GM12878 (cell line): ENCODE data around the gene RAD51B. TPM values are rescaled to one million over a fixed set of nuclear protein-coding genes. Genes with fewer than 3 reads are reported as not detected.

Experiments
- ATAC-seq: fragments of 200-7000 bp; cut with Tn5 transposase; 3 replicates; pipeline ENCODE4 v1.9.1; 2020; ENCODE audit warnings: mild to moderate bottlenecking, moderate library complexity
- BruUV-seq: library from RNA; stranded (reverse); fragments of 400-500 nt; replicated peaks from 2 replicates; lab custom pipeline; 2021; lab: Mats Ljungman, UMichigan
- CTCF ChIA-PET: fragments of 300-600 bp; sonication (Branson Sonifier 250); formaldehyde crosslinking; extraction: SDS; loops from one replicate; lab custom pipeline; 2021; ENCODE audit warnings: inconsistent platforms; lab: Yijun Ruan, JAX
- POLR2A ChIA-PET: fragments of 350-600 bp; formaldehyde crosslinking; extraction: SDS; loops from one replicate; lab custom pipeline; 2021; ENCODE audit warnings: inconsistent platforms; lab: Charles Lee
- RAD21 ChIA-PET: fragments of 300-600 bp; sonication (Branson Sonifier 250); formaldehyde crosslinking; loops from one replicate; lab custom pipeline; 2023; ENCODE audit warnings: antibody characterized with exemption; ENCODE audit not compliant: unreplicated experiment; lab: Charles Lee
- SMC1A ChIA-PET: fragments of 300-600 bp; sonication (Branson Sonifier 250); formaldehyde crosslinking; loops from one replicate; lab custom pipeline; 2023; ENCODE audit not compliant: unreplicated experiment, uncharacterized antibody; lab: Charles Lee
- DNase-seq: peaks from one replicate; pipeline ENCODE4 v3.0.0-alpha.2; 2011; ENCODE audit warnings: low read depth, low spot score
- FAIRE-seq: peaks from 3 replicates; lab custom pipeline; 2011; peaks lifted over from hg19 to GRCh38; lab: Jason Lieb, UNC
- H2AFZ ChIP-seq: 2 replicates; pipeline ENCODE4 v1.6.0; 2011; ENCODE audit warnings: low read depth, low read length, control low read depth; ENCODE audit not compliant: control insufficient read depth
- H3K27ac ChIP-seq: 2 replicates; pipeline ENCODE4 v1.5.1; 2011; ENCODE audit warnings: control low read depth; ENCODE audit not compliant: control insufficient read depth, insufficient read depth
- H3K27me3 ChIP-seq, 2 experiments: replicated peaks in 1 of 2; 2 replicates each; pipeline versions ENCODE4 v1.6.0 to v1.6.1; 2011; ENCODE audit warnings: low read length in 1 of 2; ENCODE audit not compliant: control insufficient read depth in 2 of 2, insufficient read depth in 2 of 2
- H3K36me3 ChIP-seq, 2 experiments: 2 replicates each; pipeline ENCODE4 v1.5.1; 2011; ENCODE audit warnings: low read length in 1 of 2; ENCODE audit not compliant: control insufficient read depth in 2 of 2, insufficient read depth in 2 of 2
- H3K4me1 ChIP-seq: 2 replicates; pipeline ENCODE4 v1.6.1; 2011; ENCODE audit warnings: mild to moderate bottlenecking, low read length, moderate library complexity, mixed read lengths; ENCODE audit not compliant: control insufficient read depth, insufficient read depth
- H3K4me2 ChIP-seq: 2 replicates; pipeline ENCODE4 v1.6.0; 2011; ENCODE audit warnings: control low read depth; ENCODE audit not compliant: control insufficient read depth, insufficient read depth
- H3K4me3 ChIP-seq: fragments of 200-600 bp; sonication (generic); 2 replicates; pipeline ENCODE4 v1.5.1; 2016
- H3K79me2 ChIP-seq: 2 replicates; pipeline ENCODE4 v1.6.0; 2011; ENCODE audit warnings: low read length; ENCODE audit not compliant: control insufficient read depth, insufficient read depth
- H3K9ac ChIP-seq: 2 replicates; pipeline ENCODE4 v1.8.0; 2011; ENCODE audit warnings: low read length, control low read depth, mixed read lengths; ENCODE audit not compliant: control insufficient read depth, insufficient read depth
- H3K9me3 ChIP-seq: replicated peaks from 3 replicates; pipeline ENCODE4 v1.5.1; 2011; ENCODE audit warnings: mild to moderate bottlenecking, low read length; ENCODE audit not compliant: control insufficient read depth, insufficient read depth
- H4K20me1 ChIP-seq: 2 replicates; pipeline ENCODE4 v1.6.0; 2011; ENCODE audit not compliant: control insufficient read depth, insufficient read depth
- CREM ChIP-seq: IDR thresholded peaks from 2 replicates; pipeline ENCODE4 v1.6.1; 2014; ENCODE audit warnings: antibody characterized with exemption, low read depth
- E4F1 ChIP-seq: fragments of 450-650 bp; IDR thresholded peaks from 2 replicates; pipeline ENCODE4 v1.6.1; 2018; ENCODE audit warnings: borderline replicate concordance, mild to moderate bottlenecking; ENCODE audit not compliant: partially characterized antibody
- FOXK2 ChIP-seq: fragments of 450-650 bp; IDR thresholded peaks from 2 replicates; pipeline ENCODE4 v1.6.1; 2017; ENCODE audit warnings: mild to moderate bottlenecking, moderate library complexity
- HCFC1 ChIP-seq: fragments of 150-350 bp; IDR thresholded peaks from 2 replicates; pipeline ENCODE4 v1.6.1; 2014; ENCODE audit warnings: low read length
- NRF1 ChIP-seq: conservative IDR thresholded peaks from 2 replicates; pipeline ENCODE4 v1.6.1; 2011; ENCODE audit warnings: mild to moderate bottlenecking, low read depth, low read length, improper control_type of control experiment
- POU2F2 ChIP-seq: IDR thresholded peaks from 3 replicates; pipeline ENCODE4 v1.6.1; 2011; ENCODE audit warnings: low read depth, mild to moderate bottlenecking, low read length, borderline replicate concordance
- RCOR1 ChIP-seq: conservative IDR thresholded peaks from 2 replicates; pipeline ENCODE4 v1.6.1; 2012; ENCODE audit warnings: low read depth, low read length, improper control_type of control experiment
- RUNX3 ChIP-seq: IDR thresholded peaks from 2 replicates; pipeline ENCODE4 v1.6.1; 2012; ENCODE audit warnings: low read length, inconsistent platforms
- SUZ12 ChIP-seq: fragments of 200-600 bp; sonication (generic); IDR thresholded peaks from one replicate; pipeline ENCODE4 v1.6.1; 2018; ENCODE audit warnings: antibody characterized with exemption, mild to moderate bottlenecking; ENCODE audit not compliant: unreplicated experiment
- TCF3 ChIP-seq: IDR thresholded peaks from 2 replicates; pipeline ENCODE4 v1.6.1; 2012; ENCODE audit warnings: low read depth, mild to moderate bottlenecking, low read length, borderline replicate concordance; ENCODE audit not compliant: insufficient read depth
- YBX1 ChIP-seq: fragments of 450-650 bp; IDR thresholded peaks from 2 replicates; pipeline ENCODE4 v1.6.1; 2016; ENCODE audit warnings: antibody characterized with exemption
- ZBED1 ChIP-seq: IDR thresholded peaks from 2 replicates; pipeline ENCODE4 v1.6.1; 2016; ENCODE audit warnings: borderline replicate concordance
- WGBS: methylation state at CpG from one replicate; pipeline ENCODE4 v1.1.6; 2016; ENCODE audit warnings: low lambda C conversion rate; ENCODE audit not compliant: insufficient replicate concordance, insufficient coverage; ENCODE audit errors: missing lambda C conversion rate; 5-methylcytosine and 5-hydroxymethylcytosine counted together
- in situ Hi-C: fragments of 300-500 bp; cut with MboI; formaldehyde crosslinking; loops from 9 replicates; pipeline ENCODE4 v1.14.3; 2018; ENCODE audit warnings: mixed read lengths
- intact Hi-C: fragments of 100-400 bp; cut with micrococcal nuclease; formaldehyde crosslinking; loops from one replicate; pipeline ENCODE4 v1.14.2; 2022; ENCODE audit not compliant: unreplicated experiment
- polyA plus RNA-seq, 11 experiments: library from polyadenylated mRNA; depleted of rRNA in 4 of 11; unstranded in 6 of 11; stranded (reverse) in 5 of 11; fragments of >200 nt; fragmentation: Nextera tagmentation in 4 of 11; fragmentation: Illumina TruSeq in 1 of 11; extraction: Ambion mirVana in 4 of 11; extraction: Trizol in 1 of 11; gene quantifications; 1 replicate in 1 of 11; 2 replicates in 10 of 11; pipeline versions ENCODE4 v1.2.1 to v1.2.3, GENCODE V29; 2011 to 2016; ENCODE audit warnings: inconsistent platforms in 2 of 11, missing spikeins in 2 of 11, low read depth in 1 of 11
- total RNA-seq, 4 experiments: library from RNA; depleted of rRNA in 3 of 4; stranded (reverse); fragments of >200 nt in 3 of 4; fragmentation: Illumina TruSeq in 1 of 4; extraction: Trizol in 1 of 4; gene quantifications; 2 replicates each; pipeline versions ENCODE4 v1.2.1 to v1.2.3, GENCODE V29; 2013 to 2021
- TF ChIP-seq, protein P1 (sequence below): fragments of 150-350 bp; IDR thresholded peaks from 2 replicates; pipeline ENCODE4 v1.6.1; 2014; ENCODE audit warnings: mild to moderate bottlenecking, low read depth, low read length
- TF ChIP-seq, protein P2 (sequence below): IDR thresholded peaks from 2 replicates; pipeline ENCODE4 v1.6.1; 2012; ENCODE audit warnings: improper control_type of control experiment, low read depth, low read length; ENCODE audit not compliant: insufficient replicate concordance

RAD51B gene
- total and polyA plus RNA-seq, 10 of the 15 experiments (the other 5 are each of a cell fraction or from before 2014, with no cell fraction given): 9.8 to 26.8 (median 21.3) TPM

GRCh38 chr14:68516342-68516741, 696.8 kb downstream of the RAD51B start (continued):
- TF ChIP-seq HCFC1 (no peak), POU2F2 (no peak), YBX1 (no peak), TCF3 (no peak), FOXK2 (no peak), E4F1 (no peak), RCOR1 (no peak)

GRCh38 chr14:68518166-68518565, 698.6 kb downstream of the RAD51B start:
- H3K4me1 ChIP-seq: peaks cover 27% of the 10 kb centered on the region
- H3K4me3 ChIP-seq: no peak overlapping the region
- ChIA-PET RAD21 (interaction anchor here (0.6 to 1.4 kb wide), 5 partner anchors 11 to 275 kb away, joined by 3 to 5 read pairs (median 3); partner anchors contain the start of gene ZFP36L1), SMC1A (interaction anchor here (0.8 to 6.8 kb wide), 13 partner anchors 9 to 267 kb away, joined by 3 to 55 read pairs (median 3); no protein-coding TSS in a partner anchor), POLR2A (interaction anchor here (1.2 to 4.5 kb wide), 3 partner anchors 9 to 21 kb away, joined by 4 to 20 read pairs (median 6); no protein-coding TSS in a partner anchor), CTCF (interaction anchor here (1.3 kb wide), 1 partner anchor 11 kb away, joined by 3 read pairs; no protein-coding TSS in a partner anchor)
- BruUV-seq: no TSS peak
- in situ Hi-C loops: no loop called here
- intact Hi-C loops: loop anchor here (10.0 kb wide), 1 partner anchor 167 kb away; no protein-coding TSS in a partner anchor
- H4K20me1 ChIP-seq: no peaks in the 10 kb centered on the region
- H3K9ac ChIP-seq: no peak overlapping the region
- 93% methylated on average over 8 of the region's 8 CpGs for WGBS
- ATAC-seq (no peak), DNase-seq (no peak), FAIRE-seq (no peak)
- H3K27me3 ChIP-seq: no peaks in the 10 kb centered on the region
- H2AFZ ChIP-seq: no peak overlapping the region
- H3K79me2 ChIP-seq: no peaks in the 10 kb centered on the region
- no peak overlapping the region for H3K4me2 ChIP-seq
- TF ChIP-seq, protein P1, sequence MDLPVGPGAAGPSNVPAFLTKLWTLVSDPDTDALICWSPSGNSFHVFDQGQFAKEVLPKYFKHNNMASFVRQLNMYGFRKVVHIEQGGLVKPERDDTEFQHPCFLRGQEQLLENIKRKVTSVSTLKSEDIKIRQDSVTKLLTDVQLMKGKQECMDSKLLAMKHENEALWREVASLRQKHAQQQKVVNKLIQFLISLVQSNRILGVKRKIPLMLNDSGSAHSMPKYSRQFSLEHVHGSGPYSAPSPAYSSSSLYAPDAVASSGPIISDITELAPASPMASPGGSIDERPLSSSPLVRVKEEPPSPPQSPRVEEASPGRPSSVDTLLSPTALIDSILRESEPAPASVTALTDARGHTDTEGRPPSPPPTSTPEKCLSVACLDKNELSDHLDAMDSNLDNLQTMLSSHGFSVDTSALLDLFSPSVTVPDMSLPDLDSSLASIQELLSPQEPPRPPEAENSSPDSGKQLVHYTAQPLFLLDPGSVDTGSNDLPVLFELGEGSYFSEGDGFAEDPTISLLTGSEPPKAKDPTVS: no peak
- TF ChIP-seq CREM (no peak), ZBED1 (no peak), RUNX3 (no peak), SUZ12 (no peak), NRF1 (no peak)
- TF ChIP-seq, protein P2, sequence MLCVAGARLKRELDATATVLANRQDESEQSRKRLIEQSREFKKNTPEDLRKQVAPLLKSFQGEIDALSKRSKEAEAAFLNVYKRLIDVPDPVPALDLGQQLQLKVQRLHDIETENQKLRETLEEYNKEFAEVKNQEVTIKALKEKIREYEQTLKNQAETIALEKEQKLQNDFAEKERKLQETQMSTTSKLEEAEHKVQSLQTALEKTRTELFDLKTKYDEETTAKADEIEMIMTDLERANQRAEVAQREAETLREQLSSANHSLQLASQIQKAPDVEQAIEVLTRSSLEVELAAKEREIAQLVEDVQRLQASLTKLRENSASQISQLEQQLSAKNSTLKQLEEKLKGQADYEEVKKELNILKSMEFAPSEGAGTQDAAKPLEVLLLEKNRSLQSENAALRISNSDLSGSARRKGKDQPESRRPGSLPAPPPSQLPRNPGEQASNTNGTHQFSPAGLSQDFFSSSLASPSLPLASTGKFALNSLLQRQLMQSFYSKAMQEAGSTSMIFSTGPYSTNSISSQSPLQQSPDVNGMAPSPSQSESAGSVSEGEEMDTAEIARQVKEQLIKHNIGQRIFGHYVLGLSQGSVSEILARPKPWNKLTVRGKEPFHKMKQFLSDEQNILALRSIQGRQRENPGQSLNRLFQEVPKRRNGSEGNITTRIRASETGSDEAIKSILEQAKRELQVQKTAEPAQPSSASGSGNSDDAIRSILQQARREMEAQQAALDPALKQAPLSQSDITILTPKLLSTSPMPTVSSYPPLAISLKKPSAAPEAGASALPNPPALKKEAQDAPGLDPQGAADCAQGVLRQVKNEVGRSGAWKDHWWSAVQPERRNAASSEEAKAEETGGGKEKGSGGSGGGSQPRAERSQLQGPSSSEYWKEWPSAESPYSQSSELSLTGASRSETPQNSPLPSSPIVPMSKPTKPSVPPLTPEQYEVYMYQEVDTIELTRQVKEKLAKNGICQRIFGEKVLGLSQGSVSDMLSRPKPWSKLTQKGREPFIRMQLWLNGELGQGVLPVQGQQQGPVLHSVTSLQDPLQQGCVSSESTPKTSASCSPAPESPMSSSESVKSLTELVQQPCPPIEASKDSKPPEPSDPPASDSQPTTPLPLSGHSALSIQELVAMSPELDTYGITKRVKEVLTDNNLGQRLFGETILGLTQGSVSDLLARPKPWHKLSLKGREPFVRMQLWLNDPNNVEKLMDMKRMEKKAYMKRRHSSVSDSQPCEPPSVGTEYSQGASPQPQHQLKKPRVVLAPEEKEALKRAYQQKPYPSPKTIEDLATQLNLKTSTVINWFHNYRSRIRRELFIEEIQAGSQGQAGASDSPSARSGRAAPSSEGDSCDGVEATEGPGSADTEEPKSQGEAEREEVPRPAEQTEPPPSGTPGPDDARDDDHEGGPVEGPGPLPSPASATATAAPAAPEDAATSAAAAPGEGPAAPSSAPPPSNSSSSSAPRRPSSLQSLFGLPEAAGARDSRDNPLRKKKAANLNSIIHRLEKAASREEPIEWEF: no peak
- no peak overlapping the region for H3K27ac ChIP-seq
- no peaks in the 10 kb centered on the region for H3K9me3 ChIP-seq
- no peaks in the 10 kb centered on the region for H3K36me3 ChIP-seq
